Activated CD4-positive, alpha-beta T cell treated with anti-CD3 and anti-CD28 coated beads for 36 hours (primary cell): ENCODE data around the gene PILRB. TPM values are rescaled to one million over a fixed set of nuclear protein-coding genes. Genes with fewer than 3 reads are reported as not detected.
A peak's percentile ranks its signal among the peaks of the same experiment; 100 is the strongest.
"Not testable (repeated sequence)": the region's sequence is repeated elsewhere in the genome, so short reads cannot be mapped to it uniquely, and the experiment has no call there.

ENCODE experiments used
- ATAC-seq: fragments of 200-7000 bp; cut with Tn5 transposase; one replicate; pipeline ENCODE4 v1.10.0; 2021; ENCODE audit warnings: mild to moderate bottlenecking, moderate library complexity
- CTCF ChIA-PET: fragments of 350-600 bp; sonication (Branson Sonifier 250); formaldehyde crosslinking; loops from one replicate; lab custom pipeline; 2021; ENCODE audit warnings: antibody characterized with exemption; lab: Charles Lee
- POLR2A ChIA-PET: fragments of 350-600 bp; sonication (Branson Sonifier 250); formaldehyde crosslinking; loops from one replicate; lab custom pipeline; 2021; ENCODE audit warnings: antibody characterized with exemption, inconsistent platforms; lab: Charles Lee
- DNase-seq: peaks from one replicate; pipeline ENCODE4 v3.0.0-alpha.2; 2020
- H3K27ac Mint-ChIP-seq: one replicate; pipeline ENCODE4 v1.8.0; 2021; ENCODE audit warnings: mixed read lengths
- H3K27me3 Mint-ChIP-seq: one replicate; pipeline ENCODE4 v1.8.0; 2021; ENCODE audit warnings: mixed read lengths
- H3K36me3 Mint-ChIP-seq: one replicate; pipeline ENCODE4 v1.8.0; 2021; ENCODE audit warnings: low read depth, mixed read lengths
- H3K4me1 Mint-ChIP-seq: one replicate; pipeline ENCODE4 v1.8.0; 2021; ENCODE audit warnings: mixed read lengths
- H3K4me3 Mint-ChIP-seq: one replicate; pipeline ENCODE4 v1.8.0; 2021; ENCODE audit warnings: mild to moderate bottlenecking, moderate library complexity, mixed read lengths
- H3K9me3 Mint-ChIP-seq: one replicate; pipeline ENCODE4 v1.8.0; 2021; ENCODE audit warnings: low read depth, mixed read lengths
- intact Hi-C, 2 experiments: fragments of 100-400 bp; cut with DNase I in 1 of 2; cut with micrococcal nuclease in 1 of 2; formaldehyde crosslinking; loops; one replicate each; pipeline versions ENCODE4 v1.14.2 to v1.15.1; 2022 to 2024; cut with DNase I, micrococcal nuclease
- total RNA-seq, 2 experiments: library from RNA; stranded (reverse); gene quantifications; one replicate each; pipeline ENCODE4 v1.2.3, GENCODE V29; 2021

The PILRB gene
- total RNA-seq = 10 to 100 TPM; 30.5 to 37.5 TPM

DNA sequence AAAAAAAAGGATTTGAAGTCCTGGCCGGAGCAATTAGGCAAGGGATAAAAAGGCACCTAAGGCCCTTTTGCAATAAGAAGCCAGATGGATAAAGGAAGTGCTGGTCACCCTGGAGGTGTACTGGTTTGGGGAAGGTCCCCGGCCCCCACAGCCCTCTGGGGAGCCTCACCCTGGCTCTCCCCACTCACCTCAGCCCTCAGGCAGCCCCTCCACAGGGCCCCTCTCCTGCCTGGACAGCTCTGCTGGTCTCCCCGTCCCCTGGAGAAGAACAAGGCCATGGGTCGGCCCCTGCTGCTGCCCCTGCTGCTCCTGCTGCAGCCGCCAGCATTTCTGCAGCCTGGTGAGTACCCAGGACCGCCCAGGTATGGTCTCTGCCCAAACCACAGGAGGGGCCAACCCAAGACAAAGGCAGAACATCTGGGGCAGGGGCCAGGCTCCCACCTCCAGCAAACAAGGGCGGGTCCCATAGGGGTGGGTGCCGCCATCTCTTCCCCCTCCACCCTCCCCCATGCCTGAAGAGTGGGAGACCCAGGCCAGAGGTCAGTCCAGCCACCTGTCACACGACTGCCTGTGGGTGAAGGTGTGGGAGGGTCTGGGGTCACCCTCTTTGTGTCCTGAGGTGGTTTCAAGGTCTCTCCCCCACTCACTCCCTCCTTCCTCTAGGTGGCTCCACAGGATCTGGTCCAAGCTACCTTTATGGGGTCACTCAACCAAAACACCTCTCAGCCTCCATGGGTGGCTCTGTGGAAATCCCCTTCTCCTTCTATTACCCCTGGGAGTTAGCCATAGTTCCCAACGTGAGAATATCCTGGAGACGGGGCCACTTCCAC, at the start of gene PILRB:
Gene PILRB, plus strand, starts transcription at position 91 of the 830 bp plus-strand sequence. Its CDS starts 186 bp downstream, at position 277.
- Mint-ChIP-seq H3K36me3 (peaks cover 62% of the 10 kb centered on the region), H3K4me1 (peaks cover 7% of the 10 kb centered on the region), H3K9me3 (no peaks in the 10 kb centered on the region), H3K27ac (peak within 1 kb of the TSS; percentile 47), H3K4me3 (no peak within 1 kb of the TSS), H3K27me3 (no peaks in the 10 kb centered on the region)
- POLR2A ChIA-PET = no interaction called here
- intact Hi-C loops = no loop called here
- no peak for DNase-seq
- CTCF ChIA-PET = no interaction called here
- ATAC-seq = no peak

DNA sequence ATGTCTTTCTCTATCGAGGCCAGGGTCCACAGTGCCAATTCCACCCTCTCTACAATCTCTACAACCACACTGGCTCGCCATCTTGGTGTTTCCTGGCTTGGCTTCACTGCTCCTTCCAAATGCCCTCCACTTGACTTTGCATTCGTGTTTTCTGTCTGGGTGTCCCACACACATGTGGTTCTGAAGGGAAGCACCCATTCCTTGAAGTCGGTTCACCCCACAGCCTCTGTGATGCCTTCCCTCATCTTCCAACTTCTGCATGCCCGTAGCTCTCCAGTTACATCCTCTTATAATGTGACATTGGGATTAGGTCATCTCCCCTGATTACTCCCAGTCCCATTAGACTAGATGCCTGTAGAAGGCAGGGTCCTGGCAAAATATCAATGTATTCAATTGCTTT, 39.6 kb upstream of the PILRB start:
- H3K27ac Mint-ChIP-seq, intact Hi-C loops, H3K9me3 Mint-ChIP-seq, CTCF ChIA-PET, DNase-seq, H3K4me3 Mint-ChIP-seq, ATAC-seq, POLR2A ChIA-PET, H3K27me3 Mint-ChIP-seq: not testable (repeated sequence)
- Mint-ChIP-seq H3K4me1 (peaks cover 14% of the 10 kb centered on the region), H3K36me3 (peaks cover 21% of the 10 kb centered on the region)

DNA sequence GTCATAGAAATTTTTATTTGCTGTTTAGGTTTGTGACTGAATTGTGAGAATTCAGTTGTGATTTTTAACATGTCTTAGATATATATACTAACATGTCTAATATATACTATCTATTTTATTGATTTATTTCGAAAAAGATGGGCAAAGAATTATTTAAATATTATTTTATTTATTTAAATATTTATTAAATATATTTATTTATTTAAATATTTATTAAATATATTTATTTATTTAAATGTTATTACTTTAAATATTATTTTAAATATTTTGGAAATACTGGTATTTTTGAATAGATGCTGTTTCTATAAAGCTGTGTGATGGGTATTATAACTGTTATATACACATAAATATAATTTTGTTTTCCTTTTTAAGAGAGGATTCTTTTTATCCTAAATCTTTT, 36.3 kb upstream of the PILRB start:
- POLR2A ChIA-PET, CTCF ChIA-PET, DNase-seq, H3K27ac Mint-ChIP-seq, H3K9me3 Mint-ChIP-seq, H3K27me3 Mint-ChIP-seq, H3K4me3 Mint-ChIP-seq, ATAC-seq, intact Hi-C loops: not testable (repeated sequence)
- H3K4me1 Mint-ChIP-seq = peaks cover 12% of the 10 kb centered on the region
- H3K36me3 Mint-ChIP-seq = peaks cover 27% of the 10 kb centered on the region

DNA sequence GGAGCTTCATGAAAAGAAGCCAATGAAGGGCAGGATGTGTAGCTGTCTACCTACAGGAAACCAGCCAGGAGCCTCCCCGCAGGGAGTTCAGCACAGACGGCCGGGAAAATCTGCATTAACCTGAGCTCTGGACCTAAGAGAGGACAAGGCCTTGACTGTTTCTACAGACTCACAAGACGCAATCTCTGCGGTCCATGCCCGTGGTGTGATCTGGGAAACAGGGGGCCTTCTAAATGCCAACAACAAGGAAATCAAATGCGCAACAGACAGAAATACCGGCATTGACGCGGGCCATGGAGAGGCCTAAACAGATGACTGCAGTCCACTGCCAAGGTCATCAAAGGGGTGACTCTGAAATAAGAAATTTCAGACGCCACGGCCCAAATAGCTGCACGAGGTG, 33.7 kb upstream of the PILRB start:
- H3K27me3 Mint-ChIP-seq, DNase-seq, CTCF ChIA-PET, POLR2A ChIA-PET, H3K4me1 Mint-ChIP-seq, H3K9me3 Mint-ChIP-seq, intact Hi-C loops, H3K4me3 Mint-ChIP-seq, H3K27ac Mint-ChIP-seq, ATAC-seq: not testable (repeated sequence)
- H3K36me3 Mint-ChIP-seq = peaks cover 30% of the 10 kb centered on the region

DNA sequence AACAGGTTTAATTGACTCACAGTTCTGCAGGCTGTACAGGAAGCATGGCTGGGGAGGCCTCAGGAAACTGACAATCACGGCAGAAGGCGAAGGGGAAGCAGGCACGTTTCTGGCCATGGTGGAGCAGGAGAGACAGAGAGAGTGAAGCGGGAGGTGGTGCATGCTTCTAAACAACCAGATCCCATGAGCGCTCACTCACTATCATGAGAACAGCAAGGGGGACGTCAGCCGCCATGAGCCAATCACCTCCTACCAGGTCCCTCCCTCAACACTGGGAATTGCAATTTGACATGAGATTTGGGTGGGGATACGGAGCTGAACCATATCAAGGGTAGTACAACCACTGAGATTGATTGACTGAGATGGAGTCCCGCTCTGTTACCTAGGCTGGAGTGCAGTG, 32.2 kb upstream of the PILRB start:
- H3K4me1 Mint-ChIP-seq, H3K27ac Mint-ChIP-seq, H3K4me3 Mint-ChIP-seq, DNase-seq, CTCF ChIA-PET, H3K27me3 Mint-ChIP-seq, intact Hi-C loops, ATAC-seq, H3K9me3 Mint-ChIP-seq, POLR2A ChIA-PET: not testable (repeated sequence)
- peaks cover 19% of the 10 kb centered on the region for H3K36me3 Mint-ChIP-seq

DNA sequence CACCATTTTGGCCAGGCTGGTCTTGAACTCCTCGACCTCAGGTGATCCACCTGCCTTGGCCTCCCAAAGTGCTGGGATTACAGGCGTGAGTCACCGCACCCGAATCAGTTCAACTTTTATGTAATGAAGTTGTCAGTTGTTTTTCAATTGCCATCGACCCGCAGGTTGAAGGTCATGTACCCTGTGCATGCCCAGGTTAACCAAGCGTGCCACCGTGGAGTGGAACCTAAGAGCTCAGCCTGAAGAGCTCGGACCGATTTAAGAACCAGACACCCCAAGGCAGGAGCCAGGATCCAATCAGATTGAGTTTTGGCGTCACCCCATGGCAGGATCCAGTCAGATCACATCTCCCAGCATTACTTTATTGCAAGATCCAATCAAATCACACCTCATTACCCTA, 31.0 kb upstream of the PILRB start:
- H3K4me1 Mint-ChIP-seq, H3K27me3 Mint-ChIP-seq, H3K27ac Mint-ChIP-seq, ATAC-seq, DNase-seq, intact Hi-C loops, H3K9me3 Mint-ChIP-seq, POLR2A ChIA-PET, H3K4me3 Mint-ChIP-seq: not testable (repeated sequence)
- peaks cover 18% of the 10 kb centered on the region for H3K36me3 Mint-ChIP-seq
- CTCF ChIA-PET = interaction anchor here (0.6 kb wide), 1 partner anchor 178 kb away, joined by 3 read pairs; the partner anchor contains the start of gene LAMTOR4

DNA sequence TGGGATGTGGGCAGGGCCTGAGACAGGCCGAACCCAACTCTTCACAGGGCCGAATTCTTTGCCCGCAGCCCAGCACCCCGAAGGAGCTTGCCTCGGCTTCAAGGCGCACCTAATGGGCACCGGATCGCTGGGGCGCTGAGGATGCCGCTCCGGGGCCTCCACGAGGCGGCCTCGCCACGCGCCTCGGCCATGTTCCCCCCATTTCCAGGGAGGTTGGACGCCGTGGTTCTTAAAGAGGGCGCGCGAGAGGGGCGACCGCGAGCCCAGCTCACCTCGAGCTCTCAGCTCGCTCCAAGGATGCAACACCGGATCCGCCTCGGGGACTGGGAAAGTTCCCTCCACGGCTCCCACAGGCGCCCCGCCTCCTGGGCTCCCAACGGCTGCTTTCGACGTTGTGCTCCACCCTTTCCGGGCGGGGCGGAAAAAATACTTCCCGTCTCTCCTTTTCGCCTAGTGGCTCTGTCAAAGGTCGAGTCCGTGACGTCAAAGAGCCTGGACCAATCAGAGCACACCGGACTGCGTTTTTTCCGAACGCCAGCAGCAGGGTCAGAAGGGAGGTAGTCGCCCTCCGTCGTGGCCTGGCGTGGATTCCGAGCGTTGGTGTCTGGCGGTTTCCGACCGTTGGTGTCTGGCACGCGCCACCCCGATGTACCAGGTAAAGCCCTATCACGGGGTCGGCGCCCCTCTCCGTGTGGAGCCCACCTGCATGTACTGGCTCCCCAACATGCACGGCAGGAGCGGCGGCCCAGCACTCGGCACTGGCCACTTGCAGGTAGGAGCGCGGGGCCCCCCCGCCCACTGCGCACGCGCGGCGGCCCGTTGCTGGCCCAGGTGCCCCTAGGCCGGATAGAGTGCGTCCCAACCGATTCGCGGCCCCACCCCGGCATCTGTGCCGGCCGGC, 22.1 kb upstream of the PILRB start:
- Mint-ChIP-seq H3K4me1 (peaks cover 26% of the 10 kb centered on the region), H3K36me3 (peaks cover 22% of the 10 kb centered on the region), H3K4me3 (peak overlapping the region; percentile 93), H3K27ac (peak overlapping the region; percentile 85)
- POLR2A ChIA-PET, H3K9me3 Mint-ChIP-seq, H3K27me3 Mint-ChIP-seq: not testable (repeated sequence)
- CTCF ChIA-PET = interaction anchor here (0.7 kb wide), 1 partner anchor 71 kb away, joined by 3 read pairs; no protein-coding TSS in a partner anchor
- intact Hi-C loops = loop anchor here in 1 of 2 experiments (1.0 to 5.0 kb wide), 6 partner anchors 8 to 339 kb away; partner anchors contain the start of genes FBXO24, LAMTOR4, LRCH4 and ZCWPW1
- ATAC-seq = peak; percentile 95
- peak; percentile 89 for DNase-seq

DNA sequence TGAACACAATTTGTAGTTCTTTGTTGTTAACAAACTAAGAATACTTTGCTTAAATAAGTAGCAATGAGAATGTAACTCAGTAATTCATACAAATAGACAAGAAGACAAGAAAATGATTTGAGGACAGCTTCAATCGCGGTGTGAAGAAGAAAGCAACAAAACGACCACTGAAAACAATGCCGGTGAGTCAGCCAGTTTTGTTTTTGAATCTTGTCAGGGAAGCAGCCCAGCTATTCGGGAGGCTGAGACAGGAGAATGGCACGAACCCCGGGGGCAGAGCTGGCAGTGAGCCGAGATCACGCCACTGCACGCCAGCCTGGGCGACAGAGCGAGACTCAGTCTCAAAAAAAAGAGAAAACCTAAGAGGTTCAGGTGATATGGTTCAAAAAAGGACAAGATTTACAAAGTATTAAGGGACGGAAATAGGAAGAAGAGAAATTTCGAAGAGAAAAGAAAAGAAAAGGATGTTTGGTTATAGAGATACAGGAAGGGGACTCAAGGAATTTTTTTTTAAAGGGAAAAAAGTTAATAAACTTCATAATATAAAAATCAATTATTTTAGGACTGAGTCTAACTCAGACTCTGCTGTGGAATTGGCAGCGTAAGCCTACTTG, 19.7 kb upstream of the PILRB start:
- H3K4me3 Mint-ChIP-seq, POLR2A ChIA-PET, DNase-seq, ATAC-seq, H3K27me3 Mint-ChIP-seq, CTCF ChIA-PET, H3K9me3 Mint-ChIP-seq: not testable (repeated sequence)
- H3K4me1 Mint-ChIP-seq = peaks cover 40% of the 10 kb centered on the region
- intact Hi-C loops = loop anchor here in 1 of 2 experiments (5.0 kb wide), 1 partner anchor 256 kb away; the partner anchor contains the start of gene ZNF3
- H3K36me3 Mint-ChIP-seq = peaks cover 38% of the 10 kb centered on the region
- peak overlapping the region; percentile 9 for H3K27ac Mint-ChIP-seq

DNA sequence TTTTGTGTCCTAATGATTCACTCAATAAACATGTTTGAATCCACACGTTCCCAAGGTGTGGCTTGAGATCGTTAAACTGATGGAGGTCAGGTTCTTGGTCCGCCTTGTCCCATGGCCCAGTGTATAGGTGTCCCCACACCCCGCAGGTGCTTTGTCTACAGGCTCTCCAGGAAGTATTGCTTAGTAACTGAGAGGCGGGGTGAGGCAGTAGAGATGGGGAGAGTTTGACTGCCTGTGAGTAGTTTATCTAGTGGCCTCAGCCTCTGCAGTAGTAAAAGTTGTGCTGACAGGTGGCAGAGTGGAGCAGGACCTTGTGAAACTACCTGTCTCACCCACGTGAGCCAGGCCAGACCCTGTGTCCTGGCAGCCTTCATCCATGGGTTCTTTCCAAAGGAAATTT, 16.6 kb upstream of the PILRB start:
- intact Hi-C loops = loop anchor here in 1 of 2 experiments (10.0 kb wide), 1 partner anchor 196 kb away; the partner anchor contains the start of gene LAMTOR4
- H3K4me3 Mint-ChIP-seq, CTCF ChIA-PET, ATAC-seq, DNase-seq, H3K9me3 Mint-ChIP-seq, POLR2A ChIA-PET, H3K27me3 Mint-ChIP-seq: not testable (repeated sequence)
- Mint-ChIP-seq H3K27ac (peak overlapping the region; percentile 15), H3K4me1 (peaks cover 48% of the 10 kb centered on the region), H3K36me3 (peaks cover 46% of the 10 kb centered on the region)

DNA sequence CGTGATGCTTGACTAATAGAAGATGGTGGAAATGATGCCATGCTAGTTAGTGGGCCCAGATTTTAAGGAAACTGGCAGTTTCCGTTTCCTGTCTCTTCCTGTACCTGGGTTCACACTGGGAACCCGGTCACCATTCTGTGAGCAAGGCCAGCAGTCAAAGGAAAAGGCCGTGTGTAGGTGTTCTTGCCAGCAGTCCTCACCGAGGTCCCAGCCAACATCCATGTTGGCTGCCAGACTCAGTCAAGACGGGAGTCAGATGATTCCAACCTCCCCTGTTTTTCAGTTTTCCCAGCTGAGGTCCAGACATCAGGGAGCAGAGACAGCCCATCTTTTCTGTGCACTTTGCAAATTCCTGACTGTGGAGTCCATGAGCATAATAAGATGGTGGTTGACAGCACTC, 15.2 kb upstream of the PILRB start:
- no peak for ATAC-seq
- Mint-ChIP-seq H3K36me3 (peaks cover 56% of the 10 kb centered on the region), H3K4me3 (no peak overlapping the region), H3K9me3 (no peaks in the 10 kb centered on the region), H3K27ac (peak overlapping the region; percentile 59), H3K27me3 (no peaks in the 10 kb centered on the region), H3K4me1 (peaks cover 44% of the 10 kb centered on the region)
- CTCF ChIA-PET = interaction anchor here (0.6 kb wide), 1 partner anchor 1062 kb away, joined by 3 read pairs; no protein-coding TSS in a partner anchor
- intact Hi-C loops = loop anchor here in 1 of 2 experiments (10.0 kb wide), 1 partner anchor 198 kb away; the partner anchor contains the start of gene LAMTOR4
- no peak for DNase-seq
- POLR2A ChIA-PET = no interaction called here
